ENCODE data around the gene IBA57.

Gene IBA57

GRCh38 chr1:228145463-228146416 lies 19.9 kb upstream of the IBA57 start:
- no peak for DNase-seq

- no peak for DNase-seq
Measured at GRCh38 chr1:228146417-228147150, 19.0 kb upstream of the IBA57 start.

- no peak for DNase-seq
Measured at GRCh38 chr1:228147151-228147693, 18.4 kb upstream of the IBA57 start.

- no peak for DNase-seq
Measured at GRCh38 chr1:228147768-228148167, 17.8 kb upstream of the IBA57 start.

GRCh38 chr1:228148196-228148861 lies 17.3 kb upstream of the IBA57 start:
- no peak for DNase-seq

- no peak for DNase-seq
Measured at GRCh38 chr1:228148935-228149405, 16.6 kb upstream of the IBA57 start.

GRCh38 chr1:228149406-228150119 lies 16.0 kb upstream of the IBA57 start, which contains the start of gene GJC2:
TSS of gene GJC2 (plus strand) at chr1:228149930. CDS start at chr1:228157759, 7,829 bp downstream.
- DNase-seq = no peak

GRCh38 chr1:228150120-228150460 lies 15.5 kb upstream of the IBA57 start:
- no peak for DNase-seq

- DNase-seq = no peak
Measured at GRCh38 chr1:228150461-228151179, 15.0 kb upstream of the IBA57 start.

- no peak for DNase-seq
Measured at GRCh38 chr1:228151180-228151925, 14.3 kb upstream of the IBA57 start.

GRCh38 chr1:228152097-228152917 lies 13.3 kb upstream of the IBA57 start:
- DNase-seq = no peak

GRCh38 chr1:228152918-228153258 lies 12.7 kb upstream of the IBA57 start:
- no peak for DNase-seq

GRCh38 chr1:228154021-228154669 lies 11.5 kb upstream of the IBA57 start:
- no peak for DNase-seq

GRCh38 chr1:228154670-228155571 lies 10.7 kb upstream of the IBA57 start:
- DNase-seq = no peak

GRCh38 chr1:228155596-228156514 lies 9.7 kb upstream of the IBA57 start:
- DNase-seq = no peak

- DNase-seq = no peak
Measured at GRCh38 chr1:228156515-228156881, 9.1 kb upstream of the IBA57 start.

All from CD4-positive, alpha-beta T cell treated with Interleukin-4 for 4 hours (primary cell).